HL-60 (cell line): ENCODE measurements around the gene UNC13B.

Experiments used
- GABPA ChIP-seq: IDR thresholded peaks from 2 replicates; pipeline ENCODE4 v1.6.1; 2012; ENCODE audit warnings: low read depth
- TF ChIP-seq, protein P1 (sequence below): IDR thresholded peaks from one replicate; pipeline ENCODE4 v1.5.1; 2011; ENCODE audit warnings: low read length, control low read depth, inconsistent platforms; ENCODE audit not compliant: insufficient read depth

DNA sequence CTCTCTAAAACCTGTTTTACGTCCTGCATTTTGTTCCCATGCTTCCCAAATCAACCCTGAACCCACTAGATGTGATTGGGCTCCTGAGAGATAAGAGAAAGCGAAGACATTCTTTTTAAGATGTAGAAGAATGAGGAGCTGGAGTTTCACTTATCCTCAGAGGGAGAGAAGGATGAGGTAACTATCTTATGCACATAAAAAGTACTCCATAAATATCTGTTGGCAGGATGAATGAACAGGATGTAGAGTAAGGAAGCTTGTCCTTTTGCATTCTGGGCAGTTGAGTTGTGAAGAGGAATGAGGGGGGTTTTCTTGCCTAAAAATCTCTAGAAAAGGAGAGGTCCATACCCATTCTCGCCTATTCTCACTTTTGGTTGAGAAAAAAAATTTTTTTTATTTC lies 163.2 kb downstream of the UNC13B start:
- no peak for TF ChIP-seq GABPA
- TF ChIP-seq, protein P1, sequence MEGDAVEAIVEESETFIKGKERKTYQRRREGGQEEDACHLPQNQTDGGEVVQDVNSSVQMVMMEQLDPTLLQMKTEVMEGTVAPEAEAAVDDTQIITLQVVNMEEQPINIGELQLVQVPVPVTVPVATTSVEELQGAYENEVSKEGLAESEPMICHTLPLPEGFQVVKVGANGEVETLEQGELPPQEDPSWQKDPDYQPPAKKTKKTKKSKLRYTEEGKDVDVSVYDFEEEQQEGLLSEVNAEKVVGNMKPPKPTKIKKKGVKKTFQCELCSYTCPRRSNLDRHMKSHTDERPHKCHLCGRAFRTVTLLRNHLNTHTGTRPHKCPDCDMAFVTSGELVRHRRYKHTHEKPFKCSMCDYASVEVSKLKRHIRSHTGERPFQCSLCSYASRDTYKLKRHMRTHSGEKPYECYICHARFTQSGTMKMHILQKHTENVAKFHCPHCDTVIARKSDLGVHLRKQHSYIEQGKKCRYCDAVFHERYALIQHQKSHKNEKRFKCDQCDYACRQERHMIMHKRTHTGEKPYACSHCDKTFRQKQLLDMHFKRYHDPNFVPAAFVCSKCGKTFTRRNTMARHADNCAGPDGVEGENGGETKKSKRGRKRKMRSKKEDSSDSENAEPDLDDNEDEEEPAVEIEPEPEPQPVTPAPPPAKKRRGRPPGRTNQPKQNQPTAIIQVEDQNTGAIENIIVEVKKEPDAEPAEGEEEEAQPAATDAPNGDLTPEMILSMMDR: no peak
